SK-N-SH treated with all-trans-retinoic acid at 6 μM for 48 hours (cell line): ENCODE measurements around the gene FAM237B.

ENCODE experiments used
- ATAC-seq: fragments of 200-7000 bp; cut with Tn5 transposase; 3 replicates; pipeline ENCODE4 v1.9.1; 2020; ENCODE audit warnings: mild to moderate bottlenecking, moderate library complexity
- ARNTL ChIP-seq: fragments of 450-650 bp; formaldehyde crosslinking; IDR thresholded peaks from 2 replicates; pipeline ENCODE4 v1.5.0; 2020; ENCODE audit warnings: low read depth, mild to moderate bottlenecking, moderate library complexity, borderline replicate concordance
- BACH2 ChIP-seq: fragments of 250-450 bp; sonication (Bioruptor Pico); IDR thresholded peaks from 2 replicates; pipeline ENCODE4 v1.9.0; 2021; ENCODE audit warnings: mild to moderate bottlenecking, borderline replicate concordance
- CSDC2 ChIP-seq: fragments of 250-450 bp; sonication (Bioruptor Pico); IDR thresholded peaks from 2 replicates; pipeline ENCODE4 v1.5.0; 2020; ENCODE audit warnings: mild to moderate bottlenecking, moderate library complexity
- ESRRG ChIP-seq: fragments of 250-450 bp; sonication (Bioruptor Pico); IDR thresholded peaks from 2 replicates; pipeline ENCODE4 v1.6.1; 2021; ENCODE audit warnings: mild to moderate bottlenecking
- GLIS3 ChIP-seq: fragments of 250-450 bp; sonication (Bioruptor Pico); IDR thresholded peaks from 2 replicates; pipeline ENCODE4 v1.5.0; 2020; ENCODE audit warnings: mild to moderate bottlenecking, moderate library complexity
- ISL1 ChIP-seq: fragments of 250-450 bp; sonication (Bioruptor Pico); IDR thresholded peaks from 2 replicates; pipeline ENCODE4 v2.1.2; 2022; ENCODE audit warnings: mild to moderate bottlenecking, moderate library complexity
- OSR1 ChIP-seq: fragments of 250-450 bp; sonication (Bioruptor Pico); IDR thresholded peaks from 2 replicates; pipeline ENCODE4 v1.8.0; 2022; ENCODE audit warnings: moderate library complexity, mild to moderate bottlenecking, inconsistent platforms
- PATZ1 ChIP-seq: fragments of 250-450 bp; sonication (Bioruptor Pico); IDR thresholded peaks from 2 replicates; pipeline ENCODE4 v1.8.0; 2020; ENCODE audit warnings: mild to moderate bottlenecking, moderate library complexity, borderline replicate concordance
- POU6F1 ChIP-seq: fragments of 250-450 bp; sonication (Bioruptor Pico); IDR thresholded peaks from 2 replicates; pipeline ENCODE4 v1.8.0; 2021; ENCODE audit warnings: low read depth, mild to moderate bottlenecking, moderate library complexity, borderline replicate concordance
- PPARA ChIP-seq: fragments of 250-450 bp; sonication (Bioruptor Pico); IDR thresholded peaks from 2 replicates; pipeline ENCODE4 v1.5.0; 2020; ENCODE audit warnings: mild to moderate bottlenecking, borderline replicate concordance
- RARB ChIP-seq: fragments of 250-450 bp; sonication (Bioruptor Pico); IDR thresholded peaks from 2 replicates; pipeline ENCODE4 v1.8.0; 2021; ENCODE audit warnings: mild to moderate bottlenecking, moderate library complexity
- SNAI2 ChIP-seq: fragments of 250-450 bp; sonication (Bioruptor Pico); IDR thresholded peaks from 2 replicates; pipeline ENCODE4 v1.5.0; 2020; ENCODE audit warnings: mild to moderate bottlenecking, moderate library complexity
- TCF4 ChIP-seq: fragments of 250-450 bp; sonication (Bioruptor Pico); IDR thresholded peaks from 2 replicates; pipeline ENCODE4 v1.8.0; 2021; ENCODE audit warnings: mild to moderate bottlenecking, moderate library complexity, borderline replicate concordance
- TOX ChIP-seq: fragments of 250-450 bp; sonication (Bioruptor Pico); IDR thresholded peaks from 2 replicates; pipeline ENCODE4 v1.8.0; 2021; ENCODE audit warnings: mild to moderate bottlenecking, moderate library complexity, borderline replicate concordance
- ZC3H10 ChIP-seq: fragments of 250-450 bp; sonication (Bioruptor Pico); IDR thresholded peaks from 2 replicates; pipeline ENCODE4 v1.5.1; 2021; ENCODE audit warnings: mild to moderate bottlenecking, moderate library complexity
- ZFP3 ChIP-seq: fragments of 250-450 bp; sonication (Bioruptor Pico); IDR thresholded peaks from 2 replicates; pipeline ENCODE4 v1.5.0; 2020; ENCODE audit warnings: mild to moderate bottlenecking, moderate library complexity
- ZFP30 ChIP-seq: fragments of 450-650 bp; formaldehyde crosslinking; IDR thresholded peaks from 2 replicates; pipeline ENCODE4 v1.5.0; 2022; ENCODE audit warnings: mild to moderate bottlenecking, moderate library complexity
- ZNF565 ChIP-seq: fragments of 450-650 bp; formaldehyde crosslinking; conservative IDR thresholded peaks from 2 replicates; pipeline ENCODE4 v1.5.0; 2020; ENCODE audit warnings: low read depth, mild to moderate bottlenecking, moderate library complexity
- ZNF70 ChIP-seq: fragments of 450-650 bp; formaldehyde crosslinking; IDR thresholded peaks from 2 replicates; pipeline ENCODE4 v1.5.0; 2020; ENCODE audit warnings: mild to moderate bottlenecking, moderate library complexity
- ZNF8 ChIP-seq: fragments of 450-650 bp; formaldehyde crosslinking; IDR thresholded peaks from 2 replicates; pipeline ENCODE4 v1.5.0; 2020; ENCODE audit warnings: mild to moderate bottlenecking, moderate library complexity
- TF ChIP-seq, protein P1 (sequence below): fragments of 250-450 bp; sonication (Bioruptor Pico); IDR thresholded peaks from 2 replicates; pipeline ENCODE4 v1.5.1; 2021; ENCODE audit warnings: mild to moderate bottlenecking, moderate library complexity
- TF ChIP-seq, protein P2 (sequence below): fragments of 250-450 bp; sonication (Bioruptor Pico); IDR thresholded peaks from 2 replicates; pipeline ENCODE4 v1.5.1; 2020; ENCODE audit warnings: low read depth, mild to moderate bottlenecking, moderate library complexity
- TF ChIP-seq, protein P3 (sequence below): fragments of 250-450 bp; sonication (Bioruptor Pico); IDR thresholded peaks from 2 replicates; pipeline ENCODE4 v1.5.0; 2020; ENCODE audit warnings: mild to moderate bottlenecking, moderate library complexity

Gene FAM237B

GRCh38 chr7:90320014-90320413 lies 1.1 kb downstream of the FAM237B start:
- ATAC-seq = no peak
- TF ChIP-seq, protein P1, sequence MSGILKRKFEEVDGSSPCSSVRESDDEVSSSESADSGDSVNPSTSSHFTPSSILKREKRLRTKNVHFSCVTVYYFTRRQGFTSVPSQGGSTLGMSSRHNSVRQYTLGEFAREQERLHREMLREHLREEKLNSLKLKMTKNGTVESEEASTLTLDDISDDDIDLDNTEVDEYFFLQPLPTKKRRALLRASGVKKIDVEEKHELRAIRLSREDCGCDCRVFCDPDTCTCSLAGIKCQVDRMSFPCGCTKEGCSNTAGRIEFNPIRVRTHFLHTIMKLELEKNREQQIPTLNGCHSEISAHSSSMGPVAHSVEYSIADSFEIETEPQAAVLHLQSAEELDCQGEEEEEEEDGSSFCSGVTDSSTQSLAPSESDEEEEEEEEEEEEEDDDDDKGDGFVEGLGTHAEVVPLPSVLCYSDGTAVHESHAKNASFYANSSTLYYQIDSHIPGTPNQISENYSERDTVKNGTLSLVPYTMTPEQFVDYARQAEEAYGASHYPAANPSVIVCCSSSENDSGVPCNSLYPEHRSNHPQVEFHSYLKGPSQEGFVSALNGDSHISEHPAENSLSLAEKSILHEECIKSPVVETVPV (CRISPR knock-in tag) = no peak
- TF ChIP-seq BACH2 = no peak
- no peak for TF ChIP-seq OSR1 (CRISPR knock-in tag)
- TF ChIP-seq ZNF70 (CRISPR knock-in tag) = no peak
- TF ChIP-seq ARNTL (CRISPR knock-in tag) = no peak
- no peak for TF ChIP-seq ISL1 (CRISPR knock-in tag)

DNA sequence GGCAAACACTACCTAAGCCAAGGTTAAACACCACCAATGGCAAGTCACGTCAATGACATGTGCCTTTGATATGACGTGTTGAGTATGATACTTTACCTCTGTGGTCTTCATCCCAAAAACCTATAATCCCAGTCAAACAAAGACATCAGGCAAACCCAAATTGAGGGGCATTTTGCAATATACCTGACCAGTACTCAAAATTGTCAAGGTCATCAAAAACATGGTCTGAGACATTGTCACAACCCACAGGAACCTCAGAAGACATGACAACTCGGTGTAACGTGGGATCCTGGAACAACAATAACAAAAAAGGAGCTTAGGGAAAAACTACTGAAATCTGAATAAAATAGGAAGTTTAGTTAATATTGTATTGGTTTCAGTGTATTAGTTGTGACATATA lies 7.2 kb downstream of the FAM237B start:
- ATAC-seq = no peak
- no peak for TF ChIP-seq ESRRG (CRISPR knock-in tag)
- no peak for TF ChIP-seq ARNTL (CRISPR knock-in tag)
- TF ChIP-seq BACH2 = no peak
- TF ChIP-seq ZNF8 (CRISPR knock-in tag) = no peak
- no peak for TF ChIP-seq ZFP3
- no peak for TF ChIP-seq TCF4 (CRISPR knock-in tag)

DNA sequence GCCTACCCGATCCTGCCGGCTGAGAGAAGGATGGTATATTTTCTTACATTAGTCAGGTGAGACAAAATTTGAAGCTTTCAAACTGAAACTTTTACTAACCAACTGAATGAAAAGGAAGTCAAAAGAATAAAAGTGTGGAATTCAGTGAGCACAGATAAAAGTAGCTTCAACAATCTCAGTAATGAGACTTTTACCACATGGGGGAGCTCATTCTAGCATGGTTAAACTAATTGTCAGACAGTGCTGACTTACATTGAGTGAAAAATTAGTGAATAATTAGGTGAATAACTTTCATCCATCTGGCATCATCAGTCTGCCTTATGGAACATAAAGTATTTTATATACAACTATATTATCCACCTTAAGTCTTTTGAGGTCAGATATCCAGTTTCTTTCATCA lies 8.4 kb downstream of the FAM237B start:
- ATAC-seq = peak; percentile 61; the same call in 2 of the 3 replicates
- no peak for TF ChIP-seq OSR1 (CRISPR knock-in tag)
- no peak for TF ChIP-seq ZFP3

DNA sequence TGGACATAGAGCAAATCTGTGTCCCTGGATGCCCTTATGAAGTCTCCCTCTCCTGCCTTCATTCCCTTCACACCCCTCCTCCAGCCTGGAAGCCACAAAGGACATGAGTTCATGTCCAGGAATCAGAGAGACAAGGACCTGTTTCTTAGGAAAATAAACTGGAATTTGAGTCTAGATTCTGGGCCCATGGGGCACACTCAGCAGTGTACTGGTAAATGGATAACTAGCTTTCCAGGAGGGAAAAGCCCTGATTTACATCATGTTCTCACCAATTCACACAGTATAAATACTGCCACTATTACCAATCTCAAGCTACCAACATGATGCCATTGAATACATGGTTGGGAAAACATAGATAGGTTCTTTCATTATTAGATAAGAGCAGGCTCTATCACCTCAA lies 9.9 kb downstream of the FAM237B start:
- TF ChIP-seq TOX (CRISPR knock-in tag) = no peak
- TF ChIP-seq RARB (CRISPR knock-in tag) = no peak
- no peak for TF ChIP-seq ISL1 (CRISPR knock-in tag)
- TF ChIP-seq POU6F1 = no peak
- TF ChIP-seq, protein P2, sequence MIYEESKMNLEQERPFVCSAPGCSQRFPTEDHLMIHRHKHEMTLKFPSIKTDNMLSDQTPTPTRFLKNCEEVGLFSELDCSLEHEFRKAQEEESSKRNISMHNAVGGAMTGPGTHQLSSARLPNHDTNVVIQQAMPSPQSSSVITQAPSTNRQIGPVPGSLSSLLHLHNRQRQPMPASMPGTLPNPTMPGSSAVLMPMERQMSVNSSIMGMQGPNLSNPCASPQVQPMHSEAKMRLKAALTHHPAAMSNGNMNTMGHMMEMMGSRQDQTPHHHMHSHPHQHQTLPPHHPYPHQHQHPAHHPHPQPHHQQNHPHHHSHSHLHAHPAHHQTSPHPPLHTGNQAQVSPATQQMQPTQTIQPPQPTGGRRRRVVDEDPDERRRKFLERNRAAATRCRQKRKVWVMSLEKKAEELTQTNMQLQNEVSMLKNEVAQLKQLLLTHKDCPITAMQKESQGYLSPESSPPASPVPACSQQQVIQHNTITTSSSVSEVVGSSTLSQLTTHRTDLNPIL = no peak
- no peak for TF ChIP-seq GLIS3 (CRISPR knock-in tag)
- no peak for TF ChIP-seq CSDC2
- TF ChIP-seq ZNF565 = no peak
- TF ChIP-seq ZFP3 = no peak
- TF ChIP-seq PPARA (CRISPR knock-in tag) = no peak
- TF ChIP-seq PATZ1 (CRISPR knock-in tag) = no peak
- no peak for TF ChIP-seq SNAI2 (CRISPR knock-in tag)
- no peak for TF ChIP-seq TCF4 (CRISPR knock-in tag)
- TF ChIP-seq ZFP30 (CRISPR knock-in tag) = no peak
- TF ChIP-seq ZC3H10 (CRISPR knock-in tag) = no peak
- no peak for TF ChIP-seq ARNTL (CRISPR knock-in tag)
- TF ChIP-seq BACH2 = no peak
- no peak for TF ChIP-seq ZNF8 (CRISPR knock-in tag)
- TF ChIP-seq, protein P3, sequence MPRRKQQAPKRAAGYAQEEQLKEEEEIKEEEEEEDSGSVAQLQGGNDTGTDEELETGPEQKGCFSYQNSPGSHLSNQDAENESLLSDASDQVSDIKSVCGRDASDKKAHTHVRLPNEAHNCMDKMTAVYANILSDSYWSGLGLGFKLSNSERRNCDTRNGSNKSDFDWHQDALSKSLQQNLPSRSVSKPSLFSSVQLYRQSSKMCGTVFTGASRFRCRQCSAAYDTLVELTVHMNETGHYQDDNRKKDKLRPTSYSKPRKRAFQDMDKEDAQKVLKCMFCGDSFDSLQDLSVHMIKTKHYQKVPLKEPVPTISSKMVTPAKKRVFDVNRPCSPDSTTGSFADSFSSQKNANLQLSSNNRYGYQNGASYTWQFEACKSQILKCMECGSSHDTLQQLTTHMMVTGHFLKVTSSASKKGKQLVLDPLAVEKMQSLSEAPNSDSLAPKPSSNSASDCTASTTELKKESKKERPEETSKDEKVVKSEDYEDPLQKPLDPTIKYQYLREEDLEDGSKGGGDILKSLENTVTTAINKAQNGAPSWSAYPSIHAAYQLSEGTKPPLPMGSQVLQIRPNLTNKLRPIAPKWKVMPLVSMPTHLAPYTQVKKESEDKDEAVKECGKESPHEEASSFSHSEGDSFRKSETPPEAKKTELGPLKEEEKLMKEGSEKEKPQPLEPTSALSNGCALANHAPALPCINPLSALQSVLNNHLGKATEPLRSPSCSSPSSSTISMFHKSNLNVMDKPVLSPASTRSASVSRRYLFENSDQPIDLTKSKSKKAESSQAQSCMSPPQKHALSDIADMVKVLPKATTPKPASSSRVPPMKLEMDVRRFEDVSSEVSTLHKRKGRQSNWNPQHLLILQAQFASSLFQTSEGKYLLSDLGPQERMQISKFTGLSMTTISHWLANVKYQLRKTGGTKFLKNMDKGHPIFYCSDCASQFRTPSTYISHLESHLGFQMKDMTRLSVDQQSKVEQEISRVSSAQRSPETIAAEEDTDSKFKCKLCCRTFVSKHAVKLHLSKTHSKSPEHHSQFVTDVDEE (CRISPR knock-in tag) = no peak

More for the DNA sequence above, 9.9 kb downstream of the FAM237B start:
- ATAC-seq = no peak
